ENCODE results near the gene MUC6. TPM values are rescaled to one million over a fixed set of nuclear protein-coding genes. Genes with fewer than 3 reads are reported as not detected.

Gene MUC6
- total and polyA plus RNA-seq, 9 of the 15 experiments (the other 6 are each of a cell fraction or from before 2014, with no cell fraction given), result not detected

DNA sequence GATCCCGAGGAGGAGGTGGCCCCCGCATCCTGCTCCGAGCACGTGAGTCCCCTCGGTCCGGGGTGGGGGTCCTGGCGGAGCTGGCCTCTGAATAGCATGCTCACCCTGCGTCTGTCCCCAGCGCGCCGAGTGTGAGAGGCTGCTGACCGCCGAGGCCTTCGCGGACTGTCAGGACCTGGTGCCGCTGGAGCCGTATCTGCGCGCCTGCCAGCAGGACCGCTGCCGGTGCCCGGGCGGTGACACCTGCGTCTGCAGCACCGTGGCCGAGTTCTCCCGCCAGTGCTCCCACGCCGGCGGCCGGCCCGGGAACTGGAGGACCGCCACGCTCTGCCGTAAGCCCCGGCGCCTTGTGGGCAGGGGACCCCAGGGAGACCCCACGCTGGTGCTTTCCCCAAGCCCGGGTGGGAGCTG lies 41.7 kb upstream of the MUC6 start:
- intact Hi-C loops (cut with micrococcal nuclease) (no loop called here), in situ Hi-C loops (cut with MboI) (no loop called here)
- H3K9me1 ChIP-seq (ENCODE audit: control insufficient read depth, insufficient read depth, low read length), result no peaks in the 10 kb centered on the region
- no peak overlapping the region for H3K4me3 ChIP-seq
- peaks cover 0 to 14% of the 10 kb centered on the region in 2 experiments; a peak in 1 of 5 replicates for H3K4me1 ChIP-seq (replicated peaks in 1 of 2; ENCODE audit: control insufficient read depth in 2 of 2, insufficient read depth in 2 of 2, low read length in 2 of 2)
- no peaks in the 10 kb centered on the region for H4K20me1 ChIP-seq (replicated peaks; ENCODE audit: control insufficient read depth, insufficient read depth, low read length)
- TF ChIP-seq HNRNPH1 (optimal IDR thresholded peaks at IDR 0.05; ENCODE audit: low read depth, low read length), result no peak
- TF ChIP-seq, protein P1, sequence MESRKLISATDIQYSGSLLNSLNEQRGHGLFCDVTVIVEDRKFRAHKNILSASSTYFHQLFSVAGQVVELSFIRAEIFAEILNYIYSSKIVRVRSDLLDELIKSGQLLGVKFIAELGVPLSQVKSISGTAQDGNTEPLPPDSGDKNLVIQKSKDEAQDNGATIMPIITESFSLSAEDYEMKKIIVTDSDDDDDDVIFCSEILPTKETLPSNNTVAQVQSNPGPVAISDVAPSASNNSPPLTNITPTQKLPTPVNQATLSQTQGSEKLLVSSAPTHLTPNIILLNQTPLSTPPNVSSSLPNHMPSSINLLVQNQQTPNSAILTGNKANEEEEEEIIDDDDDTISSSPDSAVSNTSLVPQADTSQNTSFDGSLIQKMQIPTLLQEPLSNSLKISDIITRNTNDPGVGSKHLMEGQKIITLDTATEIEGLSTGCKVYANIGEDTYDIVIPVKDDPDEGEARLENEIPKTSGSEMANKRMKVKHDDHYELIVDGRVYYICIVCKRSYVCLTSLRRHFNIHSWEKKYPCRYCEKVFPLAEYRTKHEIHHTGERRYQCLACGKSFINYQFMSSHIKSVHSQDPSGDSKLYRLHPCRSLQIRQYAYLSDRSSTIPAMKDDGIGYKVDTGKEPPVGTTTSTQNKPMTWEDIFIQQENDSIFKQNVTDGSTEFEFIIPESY (CRISPR knock-in tag; IDR thresholded peaks at IDR 0.05), result 0 out of 2 replicates have a peak, but pooled peaks have one; percentile 40
- DNase-seq (ENCODE audit: extremely low read depth in 1 of 4, low spot score in 3 of 4) (no peak), ATAC-seq (no peak), FAIRE-seq (no peak)
- no TSS peak for BruUV-seq (replicated peaks)
- no peak overlapping the region for H3K4me2 ChIP-seq (ENCODE audit: insufficient read depth, low read length)
- ChIA-PET POLR2A (no interaction called here), CTCF (ENCODE audit: low intra/inter-chr PET ratio) (no interaction called here)
- H3K79me2 ChIP-seq (ENCODE audit: control insufficient read depth, insufficient read depth, low read length), result no peaks in the 10 kb centered on the region
- no peak overlapping the region for H3K27ac ChIP-seq (ENCODE audit: extremely low read depth, low read depth, low read length)
- peaks cover 3 to 29% of the 10 kb centered on the region in 2 experiments for H3K27me3 ChIP-seq (ENCODE audit: control insufficient read depth in 2 of 2, insufficient read depth in 2 of 2, low read length in 2 of 2)
- H3K9ac ChIP-seq (ENCODE audit: insufficient read depth in 1 of 2, low read depth in 2 of 2, low read length in 2 of 2), result no peak overlapping the region
- H3K36me3 ChIP-seq (ENCODE audit: control insufficient read depth, insufficient read depth, low read length), result no peaks in the 10 kb centered on the region
- no peaks in the 10 kb centered on the region for H3K9me3 ChIP-seq (replicated peaks; ENCODE audit: control insufficient read depth, insufficient read depth, low read depth, low read length)
- no peak overlapping the region for H2AFZ ChIP-seq (ENCODE audit: low read depth, low read length)
- 57% methylated on average over 17 of the region's 39 CpGs for WGBS (ENCODE audit: insufficient coverage, low coverage, missing lambda C conversion rate)

Measured in K562 (cell line).